Measurements from ENCODE around the gene RAB31.
"Not testable (repeated sequence)": the region's sequence is repeated elsewhere in the genome, so short reads cannot be mapped to it uniquely, and the experiment has no call there.

RAB31 gene

DNA sequence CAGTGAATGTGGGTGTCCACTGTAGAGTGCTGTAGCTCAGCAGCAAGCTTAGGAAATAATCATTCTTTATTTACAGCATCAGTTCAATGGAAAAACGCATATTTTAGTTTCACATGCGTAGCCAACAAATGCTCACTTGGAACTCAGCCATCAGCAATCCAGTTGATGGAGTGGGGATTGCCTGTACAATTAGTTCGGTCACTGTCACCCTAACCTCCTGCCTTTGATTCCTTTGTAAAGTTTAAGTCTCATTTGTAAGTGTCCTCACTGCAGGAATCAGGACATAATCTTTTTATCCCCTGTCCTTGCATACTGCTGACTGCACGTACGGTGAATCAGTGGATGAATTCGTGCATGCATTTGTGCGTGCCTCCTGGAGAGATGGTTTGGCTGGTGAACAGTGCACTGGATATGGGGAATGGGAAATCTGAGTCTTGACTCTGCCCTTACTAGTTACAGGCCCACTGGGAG is 55.9 kb downstream of the RAB31 start:
- no peak for FAIRE-seq

DNA sequence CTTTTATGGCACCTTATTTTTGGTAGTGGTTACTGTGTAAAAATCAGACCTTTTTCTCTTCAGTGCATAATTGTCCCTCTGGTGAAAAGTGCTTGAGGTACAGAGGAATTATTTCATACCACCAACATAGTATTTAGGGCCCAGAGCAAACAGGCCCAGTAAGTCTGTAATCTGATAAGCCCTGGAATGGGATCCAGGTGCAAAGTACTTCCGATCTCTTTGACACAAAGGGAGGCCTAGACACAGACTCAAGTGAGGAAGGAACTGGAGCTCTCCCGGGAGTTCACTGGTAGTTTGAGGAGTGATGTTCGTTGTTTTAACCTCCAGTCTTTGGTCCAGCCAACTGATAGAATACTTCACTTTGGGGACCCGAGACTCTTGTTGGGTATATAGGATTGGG is 57.4 kb downstream of the RAB31 start:
- FAIRE-seq = no peak

DNA sequence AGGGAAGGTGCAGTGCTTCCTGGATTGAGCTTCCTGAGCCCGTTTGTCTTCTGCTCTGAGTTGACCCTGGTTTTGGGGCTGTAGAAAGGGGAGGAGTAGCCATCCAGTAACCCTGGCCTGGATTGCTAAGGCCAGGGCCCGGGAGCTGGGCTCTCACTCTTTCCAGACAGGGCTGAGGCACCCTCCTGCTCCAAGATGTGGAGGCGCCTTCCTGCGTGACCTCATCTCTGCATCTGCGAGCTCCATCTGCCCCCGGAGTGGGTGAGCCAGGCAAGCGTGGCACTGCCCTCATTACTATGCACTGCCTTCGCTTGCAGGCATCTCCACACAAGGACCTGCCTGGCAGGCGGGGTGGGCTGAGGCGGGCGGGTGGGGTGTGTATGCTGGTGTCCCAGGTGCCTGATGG is 58.0 kb downstream of the RAB31 start:
- FAIRE-seq = no peak

DNA sequence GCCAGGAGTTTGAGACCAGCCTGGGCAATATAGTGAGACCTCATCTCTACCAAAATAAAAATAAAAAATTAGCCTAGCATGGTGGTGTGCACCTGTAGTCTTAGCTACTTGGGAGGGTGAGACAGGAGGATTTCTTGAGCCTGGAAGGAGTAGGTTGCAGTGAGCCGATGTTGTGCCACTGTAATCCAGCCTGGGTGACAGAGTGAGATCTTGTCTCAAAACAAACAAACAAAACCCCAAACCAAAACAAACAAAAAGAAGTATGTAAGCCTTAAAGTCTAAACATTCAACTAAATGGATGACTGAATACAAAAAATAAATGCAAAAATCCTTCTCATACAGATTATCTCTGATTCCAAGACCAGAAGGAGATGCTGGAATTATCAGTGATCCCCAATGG is 58.6 kb downstream of the RAB31 start:
- no peak for FAIRE-seq

DNA sequence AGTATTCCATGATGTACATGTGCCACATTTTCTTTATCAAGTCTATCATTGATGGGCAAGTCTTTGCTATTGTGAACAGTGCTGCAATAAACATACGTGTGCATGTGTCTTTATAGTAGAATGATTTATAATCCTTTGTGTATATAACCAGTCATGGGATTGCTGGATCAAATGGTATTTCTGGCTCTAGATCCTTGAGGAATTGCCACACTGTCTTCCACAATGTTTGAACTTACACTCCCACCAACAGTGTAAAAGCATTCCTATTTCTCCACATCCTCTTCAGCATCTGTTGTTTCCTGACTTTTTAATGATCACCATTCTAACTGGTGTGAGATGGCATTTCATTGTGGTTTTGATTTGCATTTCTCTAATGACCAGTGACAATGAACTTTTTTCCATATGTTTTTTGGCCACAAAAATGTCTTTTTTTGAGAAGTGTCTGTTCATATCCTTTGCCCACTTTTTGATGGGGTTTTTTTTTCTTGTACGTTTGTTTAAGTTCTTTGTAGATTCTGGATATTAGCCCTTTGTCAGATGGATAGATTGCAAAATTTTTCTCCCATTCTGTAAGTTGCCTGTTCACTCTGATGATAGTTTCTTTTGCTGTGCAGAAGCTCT is 60.1 kb downstream of the RAB31 start:
- not testable (repeated sequence) for FAIRE-seq

DNA sequence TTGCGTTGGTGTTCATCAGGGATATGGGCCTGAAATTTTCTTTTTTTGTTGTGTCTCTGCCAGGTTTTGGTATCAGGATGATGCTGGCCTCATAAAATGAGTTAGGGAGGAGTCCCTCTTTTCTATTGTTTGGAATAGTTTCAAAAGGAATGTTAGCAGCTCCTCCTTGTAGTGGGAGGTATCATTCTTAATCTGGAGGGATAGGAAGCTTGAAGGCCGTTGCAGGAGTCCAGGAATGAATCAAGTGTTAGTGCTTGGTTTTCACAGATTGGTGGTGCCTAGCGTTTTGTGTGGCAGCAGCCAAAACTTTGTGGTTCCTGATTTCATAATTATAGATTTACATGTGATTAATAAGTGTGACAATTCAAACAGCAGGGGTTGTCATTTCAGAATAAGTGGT is 62.0 kb downstream of the RAB31 start:
- not testable (repeated sequence) for FAIRE-seq

DNA sequence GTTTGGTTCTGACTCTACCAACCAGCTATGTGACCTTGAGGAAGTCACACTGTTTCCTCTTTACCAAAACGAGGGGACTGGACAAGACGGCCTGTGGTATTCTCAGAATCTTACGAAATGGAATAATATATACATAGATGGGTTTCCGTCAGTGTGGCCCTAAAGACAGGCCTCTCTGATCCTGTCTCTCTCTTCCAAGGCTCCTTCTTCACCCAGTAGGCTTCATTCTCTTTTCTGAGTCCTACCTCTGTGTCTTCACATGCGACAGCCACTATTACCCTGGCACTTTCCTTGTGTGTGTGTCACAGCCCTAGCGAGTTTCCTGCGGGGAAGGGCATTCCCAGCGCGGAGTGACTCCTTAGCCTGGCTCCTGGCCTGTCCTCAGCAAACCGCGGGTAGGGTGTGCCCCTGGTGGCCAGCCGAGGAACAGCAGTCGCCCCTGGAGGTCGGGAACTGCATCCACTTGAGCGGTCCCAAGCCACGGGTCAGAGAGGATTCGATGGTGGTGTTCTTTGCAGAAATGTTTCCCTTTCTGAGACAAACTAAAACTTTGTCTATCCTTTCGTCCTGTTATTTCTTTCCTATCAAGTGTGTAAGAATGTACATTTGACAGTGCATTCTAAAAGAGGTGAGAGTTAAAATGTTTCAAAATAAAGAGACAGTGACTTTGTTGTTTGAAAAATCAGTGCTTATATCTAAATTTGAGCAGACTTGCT is 63.3 kb downstream of the RAB31 start:
- no peak for FAIRE-seq

DNA sequence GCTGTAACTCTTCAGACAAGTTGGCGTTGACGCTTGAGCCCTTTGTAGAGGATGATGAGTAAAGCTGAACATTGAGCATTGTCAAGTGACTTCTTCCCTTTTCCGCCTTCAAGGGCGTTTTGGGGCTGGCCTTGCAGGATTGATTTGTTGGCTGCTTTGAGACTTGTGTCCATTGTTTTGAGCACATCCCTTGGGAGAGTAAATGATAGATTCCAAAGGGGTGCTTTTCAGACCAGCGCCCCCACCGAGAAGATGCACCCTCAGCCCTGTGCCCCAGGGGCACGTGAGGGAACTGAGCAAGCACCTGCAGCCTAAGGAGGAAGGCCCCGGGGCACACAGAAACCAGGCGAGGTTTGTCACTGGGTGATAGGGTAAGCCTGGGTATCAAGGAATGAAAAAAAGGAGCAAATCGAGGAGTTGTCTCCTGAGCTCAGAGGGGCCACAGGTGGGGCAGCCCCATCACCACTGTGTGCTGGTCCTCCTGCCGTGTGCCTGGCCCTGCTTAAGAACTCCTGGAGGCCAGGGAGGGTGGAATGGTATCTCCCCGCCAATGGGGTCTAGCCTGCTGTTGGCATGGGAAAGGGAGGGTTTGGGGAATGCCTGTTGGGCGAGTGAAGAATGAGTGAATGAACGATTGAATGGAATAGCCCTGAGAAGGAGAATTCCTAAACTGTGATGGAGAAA is 64.0 kb downstream of the RAB31 start:
- no peak for FAIRE-seq

DNA sequence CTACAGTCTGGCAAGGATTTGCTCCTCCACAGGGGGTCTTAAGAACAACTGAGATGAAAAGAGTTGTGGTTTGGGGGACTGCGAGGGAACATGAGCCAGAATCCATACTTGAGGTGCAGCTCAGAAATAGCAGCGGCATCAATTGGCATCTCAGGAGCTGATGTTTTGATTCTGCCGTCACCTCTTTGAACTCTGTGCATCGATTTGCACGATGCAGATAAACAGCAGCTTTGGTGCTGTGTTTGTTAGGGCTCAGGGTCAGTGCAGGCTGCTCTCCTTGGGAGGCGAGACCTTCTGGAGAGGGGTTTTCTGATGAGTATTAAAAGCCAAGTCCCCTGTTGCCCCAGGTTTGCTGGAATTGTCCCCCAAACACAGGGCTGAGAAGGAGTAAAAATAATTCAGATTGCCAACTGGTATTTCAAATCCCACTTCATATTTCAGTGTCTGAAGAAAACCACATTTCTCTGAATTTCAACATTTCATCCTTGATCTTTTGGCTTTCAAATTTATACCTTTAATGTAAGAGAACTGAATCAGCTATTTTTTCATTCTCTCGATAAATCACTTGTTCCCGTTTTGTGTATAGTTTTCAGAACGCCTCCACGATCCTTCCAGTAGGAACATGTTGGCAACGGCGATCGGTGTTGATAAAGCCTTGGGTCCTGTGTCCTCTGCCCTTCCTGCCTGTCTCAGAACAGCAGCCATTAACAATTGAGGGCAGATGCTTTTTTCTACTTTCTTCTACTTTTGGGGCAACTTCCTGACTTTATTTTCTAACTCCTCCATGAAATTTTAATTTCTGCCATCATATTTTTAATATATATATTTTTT is 65.0 kb downstream of the RAB31 start:
- no peak for FAIRE-seq

DNA sequence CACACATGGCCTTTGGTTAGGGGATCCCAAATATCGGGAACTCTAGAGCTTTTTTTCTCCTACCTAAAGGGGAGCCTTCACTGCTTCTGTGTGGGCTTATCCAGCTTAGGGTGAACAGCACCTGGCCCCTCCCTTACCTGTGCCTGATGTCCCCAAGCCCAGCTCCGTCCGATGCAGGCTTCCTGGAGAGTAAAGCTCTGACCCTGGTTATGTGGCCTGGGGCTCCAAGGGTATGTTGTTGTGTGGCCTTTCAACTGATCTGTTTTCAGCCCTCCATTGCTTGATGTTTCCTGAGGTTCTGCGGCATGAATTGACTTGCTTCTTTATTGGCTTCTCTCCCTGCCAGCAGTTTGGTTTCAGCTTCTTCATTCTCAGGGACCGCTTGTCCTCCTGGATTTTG is 66.0 kb downstream of the RAB31 start:
- no peak for FAIRE-seq

DNA sequence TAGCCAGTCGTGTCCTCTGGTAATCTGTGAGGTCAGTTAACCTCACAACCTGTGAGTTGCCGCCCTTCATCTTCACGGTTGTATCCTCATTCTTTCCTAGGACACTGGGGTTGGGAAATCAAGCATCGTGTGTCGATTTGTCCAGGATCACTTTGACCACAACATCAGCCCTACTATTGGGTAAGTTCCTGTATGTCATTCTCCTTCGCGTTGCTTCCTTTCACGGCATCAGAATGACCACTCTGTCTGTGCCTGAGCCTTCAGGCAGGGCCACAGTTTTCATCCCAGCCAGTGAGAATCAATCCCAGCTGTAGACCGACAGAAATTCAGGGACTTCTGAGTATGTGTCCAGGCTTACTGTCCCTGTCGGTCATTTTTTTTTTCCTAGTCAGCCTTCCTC is 67.1 kb downstream of the RAB31 start:
- no peak for FAIRE-seq

DNA sequence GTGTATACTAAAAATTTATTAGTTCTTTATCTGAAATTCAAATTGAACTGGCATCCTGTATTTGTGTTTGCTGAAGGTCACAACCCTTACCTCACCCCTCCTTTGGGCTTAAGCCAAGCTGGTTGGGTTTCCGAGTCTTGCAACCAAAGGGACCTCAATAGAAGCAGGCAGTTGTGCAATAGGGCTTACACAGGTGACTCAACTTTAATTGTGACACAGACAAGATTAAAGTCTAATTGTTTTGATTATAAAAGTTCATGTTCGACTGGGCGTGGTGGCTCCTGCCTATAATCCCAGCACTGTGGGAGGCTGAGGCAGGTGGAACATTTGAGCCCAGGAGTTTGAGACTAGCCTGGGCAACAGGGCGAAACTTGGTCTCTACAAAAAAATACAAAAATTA is 71.5 kb downstream of the RAB31 start:
- FAIRE-seq = no peak

DNA sequence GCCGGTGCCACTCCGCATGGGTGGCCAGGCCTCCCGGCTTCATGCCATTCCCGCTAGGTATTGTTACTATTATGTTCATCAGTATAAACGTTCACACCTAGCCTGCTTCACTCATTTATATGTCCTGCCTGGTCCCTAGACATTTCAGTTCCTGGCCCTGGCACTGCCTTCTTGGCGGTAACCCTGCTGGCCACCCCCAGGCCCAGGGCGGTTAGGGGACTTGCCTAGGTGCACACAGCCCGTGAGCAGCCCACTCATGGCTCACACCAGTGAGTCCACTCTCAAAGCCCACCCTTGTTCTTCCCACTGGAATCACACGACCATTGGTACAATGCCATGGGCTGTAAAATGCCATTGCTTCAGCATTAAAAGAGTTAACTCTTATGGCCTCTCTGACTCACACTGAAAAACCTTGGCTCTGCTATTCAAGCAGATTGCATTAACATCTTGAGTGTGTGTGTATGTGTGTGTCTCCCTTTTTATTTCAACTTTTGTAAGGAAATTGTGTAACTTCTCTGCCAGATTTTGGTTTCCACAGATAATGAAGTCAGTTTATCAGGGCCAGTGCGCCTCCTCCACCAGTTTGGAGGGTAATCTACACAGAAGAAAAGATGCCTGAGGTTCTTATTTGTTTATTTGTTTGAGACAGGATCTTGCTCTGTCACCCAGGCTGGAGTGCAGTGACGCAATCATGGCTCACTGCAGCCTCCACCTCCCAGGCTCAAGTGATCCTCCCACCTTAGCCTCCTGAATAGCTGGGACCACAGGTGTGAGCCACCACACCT is 74.2 kb downstream of the RAB31 start:
- FAIRE-seq = no peak

DNA sequence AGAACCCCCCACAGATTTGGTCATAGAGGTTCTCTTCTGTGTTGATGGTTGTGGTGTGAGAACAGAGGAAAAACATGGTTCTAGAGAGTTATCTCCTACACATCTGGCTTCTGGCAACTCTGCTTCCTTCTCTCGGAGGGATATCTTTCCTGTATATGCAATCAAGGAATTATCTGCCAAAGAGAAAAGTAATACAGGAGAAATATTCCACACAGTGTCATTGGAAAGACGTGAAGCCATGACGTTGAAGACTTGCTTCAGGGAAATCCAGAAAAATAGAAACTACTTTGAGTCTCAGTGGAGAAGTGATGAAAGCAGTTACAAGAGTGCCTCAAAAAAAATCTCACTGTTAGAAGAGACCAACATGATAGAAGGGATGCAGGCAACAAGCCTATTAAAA is 78.5 kb downstream of the RAB31 start:
- no peak for FAIRE-seq

DNA sequence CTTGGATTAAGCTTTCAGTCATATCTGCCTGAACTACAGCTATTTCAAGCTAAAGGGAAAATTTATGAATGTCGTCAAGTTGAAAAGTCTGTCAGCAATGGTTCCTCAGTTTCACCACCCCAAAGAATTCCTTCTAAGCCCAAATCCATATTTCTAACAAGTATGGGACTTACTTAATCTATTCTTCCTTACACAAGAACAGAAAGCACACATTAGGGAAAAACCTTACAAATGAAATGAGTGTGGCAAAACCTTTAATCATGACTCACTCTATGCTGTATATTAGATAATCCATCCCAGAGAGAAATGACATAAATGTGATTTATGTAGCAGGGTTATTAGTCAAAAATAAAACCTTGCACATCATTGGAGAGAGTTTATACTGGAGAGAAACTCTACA is 78.9 kb downstream of the RAB31 start:
- FAIRE-seq = no peak

DNA sequence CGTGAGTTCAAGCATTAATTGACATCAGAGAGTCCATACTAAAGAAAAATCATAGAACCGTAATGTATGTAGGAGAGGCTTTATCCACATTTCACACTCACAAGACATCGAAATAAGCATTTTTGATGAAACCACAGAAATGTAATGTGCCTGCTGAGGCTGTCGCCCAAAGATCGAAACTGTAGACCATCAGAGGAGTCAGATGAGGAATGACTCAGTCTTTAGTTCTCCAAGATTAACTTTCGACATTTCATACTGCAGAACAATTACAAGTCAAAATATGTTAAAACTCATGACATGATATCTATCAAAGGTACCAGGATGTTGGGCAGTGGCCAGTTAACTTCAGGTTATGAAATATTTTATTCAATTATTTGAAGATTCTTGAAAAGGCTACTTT is 79.6 kb downstream of the RAB31 start:
- FAIRE-seq = no peak

DNA sequence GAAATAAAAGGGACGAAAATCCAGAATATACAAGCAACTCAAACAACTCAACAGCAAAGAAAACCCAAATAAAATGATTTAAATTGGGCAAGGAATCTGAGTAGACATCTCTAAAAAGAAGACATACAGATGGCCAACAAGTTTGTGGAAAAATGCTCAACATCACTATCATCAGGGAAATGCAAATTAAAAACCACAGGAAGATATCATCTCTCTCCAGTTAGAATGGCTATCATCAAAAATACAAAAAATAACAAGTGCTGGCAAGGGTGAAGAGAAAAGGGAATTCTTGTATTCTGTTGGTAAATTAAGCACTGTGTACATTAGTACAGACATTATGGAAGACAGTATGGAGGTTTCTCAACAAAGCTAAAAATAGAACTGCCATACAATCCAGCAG is 80.0 kb downstream of the RAB31 start:
- no peak for FAIRE-seq

DNA sequence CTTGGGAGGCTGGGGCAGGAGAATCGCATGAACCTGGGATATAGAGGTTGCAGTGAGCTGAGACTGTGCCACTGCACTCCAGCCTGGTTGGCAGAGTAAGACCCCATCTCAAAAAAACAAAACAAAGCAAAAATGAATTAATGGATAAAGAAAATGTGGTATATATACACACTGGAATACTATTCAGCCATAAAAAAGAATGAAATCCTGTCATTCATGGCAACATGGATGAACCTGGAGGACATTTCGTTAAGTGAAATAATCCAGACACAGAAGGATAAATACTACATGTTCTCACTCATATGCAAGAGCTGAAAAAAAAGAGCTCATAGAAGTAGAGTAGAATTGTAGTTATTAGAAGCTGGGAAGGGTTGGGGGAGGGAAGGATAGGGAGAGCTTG is 80.8 kb downstream of the RAB31 start:
- FAIRE-seq = no peak

DNA sequence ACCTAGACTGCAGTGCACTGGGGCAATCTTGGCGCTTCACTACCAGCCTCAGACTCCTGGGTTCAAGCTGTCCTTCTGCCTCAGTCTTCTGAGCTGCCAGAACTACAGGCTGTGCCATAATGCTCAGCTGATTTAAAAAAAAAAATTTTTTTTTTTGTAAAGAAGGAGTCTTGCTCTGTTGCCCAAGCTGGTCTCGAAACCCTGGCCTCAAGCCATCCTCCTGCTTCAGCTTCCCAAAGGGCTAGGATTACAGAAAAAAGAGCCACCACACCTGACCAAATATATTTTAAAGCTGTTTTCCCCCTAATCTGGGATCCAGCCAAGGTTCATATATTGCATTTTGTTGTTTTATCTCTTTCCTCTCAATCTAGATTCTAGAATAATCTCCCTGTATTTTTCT is 82.2 kb downstream of the RAB31 start:
- FAIRE-seq = no peak

DNA sequence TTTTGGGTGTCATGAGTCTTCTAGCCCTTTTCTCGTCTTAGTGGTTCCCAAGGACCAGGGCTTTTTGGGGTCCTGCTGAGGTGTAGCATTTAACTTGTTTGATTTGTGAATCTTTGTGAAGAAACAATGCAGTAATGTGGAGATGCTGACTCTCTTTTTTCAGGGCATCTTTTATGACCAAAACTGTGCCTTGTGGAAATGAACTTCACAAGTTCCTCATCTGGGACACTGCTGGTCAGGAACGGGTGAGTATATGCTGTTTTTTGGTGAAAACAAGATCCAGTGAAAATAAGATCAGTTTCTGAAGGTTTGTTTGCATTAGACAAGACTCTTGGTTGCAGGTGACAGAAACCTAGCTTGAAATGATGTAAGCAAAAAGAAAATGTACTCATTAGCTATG is 83.9 kb downstream of the RAB31 start:
- FAIRE-seq = no peak

DNA sequence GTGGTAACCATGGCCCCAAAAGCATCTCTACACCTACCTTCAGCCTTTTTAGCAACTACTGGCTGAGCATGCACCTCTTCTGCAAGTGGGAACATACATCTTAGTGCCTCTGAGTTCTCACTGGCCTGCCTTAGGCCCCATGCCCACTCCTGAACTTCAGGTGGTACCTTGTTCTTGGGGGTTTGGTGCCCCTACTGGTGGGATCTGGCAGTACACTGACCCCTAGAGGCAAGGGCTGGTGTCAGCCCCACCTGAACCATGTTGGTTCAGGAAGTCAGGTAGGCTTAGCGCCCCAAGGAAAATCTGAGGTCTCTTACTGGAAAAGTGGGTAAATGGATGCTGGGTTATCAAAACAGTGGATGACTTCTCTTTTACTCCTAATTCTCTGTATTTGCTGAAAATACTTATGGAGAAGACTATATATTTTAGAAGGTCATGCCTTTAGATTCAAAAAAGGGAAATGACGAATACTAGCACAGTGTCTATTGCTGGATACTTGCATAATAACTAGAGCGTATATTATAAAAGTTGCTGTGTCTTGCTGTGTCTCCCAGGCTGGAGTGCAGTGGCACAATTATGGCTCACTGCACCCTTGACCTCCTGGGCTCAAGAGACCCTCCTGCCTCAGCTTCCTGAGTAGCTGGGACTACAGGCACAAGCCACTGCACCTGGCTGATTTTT is 84.6 kb downstream of the RAB31 start:
- no peak for FAIRE-seq

DNA sequence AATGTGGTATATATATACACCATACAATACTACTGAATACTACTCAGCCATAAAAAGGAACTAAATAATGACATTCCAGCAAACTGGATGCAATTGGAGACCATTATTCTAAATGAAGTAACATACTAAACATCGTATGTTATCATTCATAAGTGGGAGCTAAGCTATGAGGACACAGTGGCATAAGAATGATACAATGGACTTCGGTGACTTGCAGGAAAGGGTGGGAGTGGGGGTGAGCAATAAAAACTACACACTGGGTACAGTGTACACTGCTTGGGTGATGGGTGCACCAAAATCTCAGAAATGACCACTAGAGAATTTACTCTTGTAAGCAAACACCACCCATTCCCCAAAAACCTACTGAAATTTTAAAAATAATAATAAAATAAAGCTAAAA is 87.9 kb downstream of the RAB31 start:
- no peak for FAIRE-seq
